HUES64 (cell line): ENCODE data around the gene NHEJ1.

ENCODE experiments used
- H3K27ac ChIP-seq: 2 replicates; pipeline ENCODE4 v1.7.0; 2013; ENCODE audit warnings: low read depth, low read length, inconsistent platforms
- H3K27me3 ChIP-seq: 2 replicates; pipeline ENCODE4 v1.6.1; 2013; ENCODE audit warnings: mild to moderate bottlenecking, low read length; ENCODE audit not compliant: insufficient read depth
- H3K36me3 ChIP-seq: 2 replicates; pipeline ENCODE4 v1.6.1; 2013; ENCODE audit warnings: mild to moderate bottlenecking, low read length; ENCODE audit not compliant: insufficient read depth
- H3K4me1 ChIP-seq: 2 replicates; pipeline ENCODE4 v1.6.1; 2013; ENCODE audit warnings: mild to moderate bottlenecking, low read length, moderate library complexity; ENCODE audit not compliant: insufficient read depth
- H3K4me3 ChIP-seq: 2 replicates; pipeline ENCODE4 v1.5.1; 2013; ENCODE audit warnings: mild to moderate bottlenecking, low read length, moderate library complexity
- H3K9ac ChIP-seq: 2 replicates; pipeline ENCODE4 v1.6.1; 2013; ENCODE audit warnings: mild to moderate bottlenecking, low read depth, low read length
- H3K9me3 ChIP-seq: 2 replicates; pipeline ENCODE4 v1.6.1; 2013; ENCODE audit warnings: low read depth, low read length; ENCODE audit not compliant: insufficient read depth
- WGBS: fragments of 150-250, 120-280 bp; methylation state at CpG from one replicate; pipeline ENCODE4 v1.1.7; 2013; ENCODE audit warnings: missing lambda C conversion rate; 5-methylcytosine and 5-hydroxymethylcytosine counted together

The NHEJ1 gene

GRCh38 chr2:219042157-219042556, 118.5 kb downstream of the NHEJ1 start:
- Histone ChIP-seq H3K36me3 (no peaks in the 10 kb centered on the region), H3K27me3 (peaks cover 44% of the 10 kb centered on the region)

DNA sequence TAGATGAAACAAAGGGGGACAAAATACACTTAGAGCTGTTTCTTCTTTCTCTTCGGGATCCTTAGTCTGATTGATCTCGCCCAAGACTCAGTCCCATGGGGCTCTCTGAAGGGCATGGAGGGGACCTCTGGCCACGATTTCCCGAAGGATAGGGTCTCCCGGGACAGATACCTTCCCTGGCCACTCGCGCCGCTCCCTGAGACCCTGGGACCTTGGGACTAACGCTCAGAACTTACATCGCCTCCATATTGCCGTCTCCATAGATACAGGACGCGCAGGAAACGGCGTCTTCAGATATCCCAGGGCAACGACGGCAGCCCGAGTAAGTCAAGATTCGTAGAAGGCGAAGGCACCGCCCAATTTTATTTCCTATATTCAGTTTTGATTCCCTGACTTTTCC, 119.4 kb downstream of the NHEJ1 start, which contains the start of gene CFAP65:
Gene CFAP65, minus strand, starts transcription at position 265 of the 400 bp plus-strand sequence. CDS start 2,468 bp downstream, outside the sequence.
- peaks cover 3% of the 10 kb centered on the region; the same call in 1 of the 2 replicates for H3K4me1 ChIP-seq
- peaks cover 35% of the 10 kb centered on the region for H3K27me3 ChIP-seq
- no peaks in the 10 kb centered on the region for H3K9me3 ChIP-seq
- no peak within 1 kb of the TSS for H3K9ac ChIP-seq
- peak within 1 kb of the TSS; percentile 68 for H3K4me3 ChIP-seq
- WGBS = 2% methylated on average over 21 of the region's 21 CpGs
- H3K27ac ChIP-seq = no peak within 1 kb of the TSS
- no peaks in the 10 kb centered on the region for H3K36me3 ChIP-seq

More at GRCh38 chr2:219042157-219042556, 118.5 kb downstream of the NHEJ1 start:
- WGBS = 88% methylated on average over 3 of the region's 4 CpGs
- peaks cover 3% of the 10 kb centered on the region; the same call in 1 of the 2 replicates for H3K4me1 ChIP-seq
- H3K27ac ChIP-seq = no peak overlapping the region
- H3K4me3 ChIP-seq = no peak overlapping the region
- H3K9ac ChIP-seq = no peak overlapping the region
- H3K9me3 ChIP-seq = no peaks in the 10 kb centered on the region

- Histone ChIP-seq H3K36me3 (no peaks in the 10 kb centered on the region), H3K9me3 (no peaks in the 10 kb centered on the region), H3K4me1 (peaks cover 3% of the 10 kb centered on the region; the same call in 1 of the 2 replicates), H3K27ac (no peak overlapping the region), H3K9ac (no peak overlapping the region), H3K27me3 (peaks cover 33% of the 10 kb centered on the region), H3K4me3 (no peak overlapping the region)
- WGBS = 11% methylated on average over 1 of the region's 1 CpG
Observed at GRCh38 chr2:219038600-219038999, 122.0 kb downstream of the NHEJ1 start.

GRCh38 chr2:219037783-219038499, 122.7 kb downstream of the NHEJ1 start:
- H3K36me3 ChIP-seq = no peaks in the 10 kb centered on the region
- peaks cover 32% of the 10 kb centered on the region for H3K27me3 ChIP-seq
- no peaks in the 10 kb centered on the region for H3K9me3 ChIP-seq
- no peak overlapping the region for H3K9ac ChIP-seq
- H3K4me1 ChIP-seq = peaks cover 3% of the 10 kb centered on the region; the same call in 1 of the 2 replicates
- no peak overlapping the region for H3K4me3 ChIP-seq
- H3K27ac ChIP-seq = no peak overlapping the region
- WGBS = 59% methylated on average over 8 of the region's 8 CpGs

DNA sequence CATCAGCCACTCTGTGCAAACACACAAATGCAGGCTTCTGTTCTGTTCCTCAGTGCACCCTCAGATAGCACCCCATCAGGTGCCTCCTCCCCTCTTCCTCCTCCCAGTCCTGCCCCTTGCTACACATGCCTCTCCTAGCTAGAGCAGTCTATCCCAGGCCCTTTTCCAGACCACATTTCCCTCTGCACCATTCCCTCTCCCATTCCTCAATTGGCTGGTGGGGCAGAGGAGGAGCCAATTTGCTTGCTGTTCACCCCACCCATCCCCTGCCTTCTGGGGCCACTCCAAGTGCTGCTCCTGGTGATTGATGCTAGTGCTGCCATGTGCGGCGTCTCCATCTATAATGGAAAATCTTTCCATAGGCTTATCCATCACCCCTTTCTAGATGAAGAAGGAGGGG, 124.7 kb downstream of the NHEJ1 start:
- no peak overlapping the region for H3K4me3 ChIP-seq
- 71% methylated on average over 1 of the region's 2 CpGs for WGBS
- H3K27me3 ChIP-seq = peaks cover 22% of the 10 kb centered on the region

DNA sequence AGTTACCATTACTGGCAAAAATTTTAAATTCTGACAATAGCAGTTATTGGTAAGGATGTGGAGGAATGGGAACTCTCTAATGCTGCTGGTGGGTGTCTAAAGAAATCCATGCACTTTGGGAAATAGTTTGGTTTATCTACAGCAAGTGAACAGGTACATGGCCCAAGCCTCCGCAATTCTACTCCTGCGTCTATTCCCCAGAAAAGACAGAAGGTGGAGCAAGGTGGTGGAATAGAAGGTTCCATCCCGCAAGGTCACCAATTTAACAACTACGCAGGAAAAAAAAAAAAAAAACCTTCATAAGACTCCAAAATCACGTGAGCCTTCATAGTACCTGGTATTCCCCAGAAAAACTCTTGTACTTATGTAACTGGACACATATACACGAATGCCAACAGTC, 125.8 kb downstream of the NHEJ1 start:
- Histone ChIP-seq H3K27me3 (peaks cover 22% of the 10 kb centered on the region), H3K27ac (no peak overlapping the region), H3K9me3 (no peaks in the 10 kb centered on the region), H3K4me3 (no peak overlapping the region), H3K36me3 (no peaks in the 10 kb centered on the region), H3K9ac (no peak overlapping the region), H3K4me1 (no peaks in the 10 kb centered on the region)
- WGBS = 62% methylated on average over 6 of the region's 6 CpGs

More for the DNA sequence above, 124.7 kb downstream of the NHEJ1 start:
- Histone ChIP-seq H3K4me1 (no peaks in the 10 kb centered on the region), H3K27ac (no peak overlapping the region), H3K36me3 (no peaks in the 10 kb centered on the region), H3K9me3 (no peaks in the 10 kb centered on the region), H3K9ac (no peak overlapping the region)

- Histone ChIP-seq H3K27me3 (peaks cover 6% of the 10 kb centered on the region; the same call in 1 of the 2 replicates), H3K9ac (no peak overlapping the region)
- 92% methylated on average over 22 of the region's 23 CpGs for WGBS
Observed at GRCh38 chr2:219032051-219032745, 128.4 kb downstream of the NHEJ1 start.

DNA sequence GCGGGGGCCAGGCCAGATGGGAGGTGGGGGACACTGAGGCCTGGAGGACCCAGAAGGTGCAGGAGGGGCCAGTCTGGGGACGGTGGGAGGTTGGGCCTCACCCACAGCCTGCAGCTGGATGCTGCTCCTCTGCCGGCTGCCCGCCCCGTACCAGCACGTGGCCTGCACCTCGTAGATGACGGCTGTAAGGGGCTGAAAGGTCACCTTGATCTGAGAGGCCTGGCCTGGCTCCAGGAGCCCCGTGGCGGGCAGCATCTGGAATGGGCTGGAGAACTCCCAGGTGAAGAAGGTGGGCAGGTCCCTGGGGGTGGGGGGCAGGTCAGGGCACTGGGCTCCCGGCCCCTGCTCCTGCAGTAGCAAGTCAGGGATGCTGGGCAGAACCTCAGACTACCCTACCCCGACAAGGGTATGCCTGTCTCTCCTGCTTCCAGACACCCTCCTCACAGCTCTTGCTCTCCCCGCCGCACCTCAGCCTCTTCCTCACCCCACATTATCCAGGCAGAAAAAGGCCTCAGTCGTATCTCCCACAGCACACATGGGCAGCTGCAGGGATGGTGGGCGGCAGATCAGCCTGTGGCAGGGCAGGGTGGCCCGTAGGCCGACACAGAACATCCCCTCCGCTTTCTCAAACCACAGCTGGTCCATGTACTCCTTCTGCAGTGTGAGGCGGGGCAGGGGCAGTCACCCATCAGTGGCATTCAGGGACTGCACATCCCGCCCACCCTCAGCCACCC, 129.4 kb downstream of the NHEJ1 start:
- no peak overlapping the region for H3K27ac ChIP-seq
- no peak overlapping the region for H3K9ac ChIP-seq
- H3K27me3 ChIP-seq = peaks cover 10% of the 10 kb centered on the region; the same call in 1 of the 2 replicates
- WGBS = 91% methylated on average over 21 of the region's 21 CpGs
- no peak overlapping the region for H3K4me3 ChIP-seq
- H3K4me1 ChIP-seq = no peaks in the 10 kb centered on the region
- no peaks in the 10 kb centered on the region for H3K9me3 ChIP-seq
- no peaks in the 10 kb centered on the region for H3K36me3 ChIP-seq

More at GRCh38 chr2:219032051-219032745, 128.4 kb downstream of the NHEJ1 start:
- Histone ChIP-seq H3K9me3 (no peaks in the 10 kb centered on the region), H3K36me3 (no peaks in the 10 kb centered on the region), H3K4me3 (no peak overlapping the region), H3K4me1 (no peaks in the 10 kb centered on the region), H3K27ac (no peak overlapping the region)

DNA sequence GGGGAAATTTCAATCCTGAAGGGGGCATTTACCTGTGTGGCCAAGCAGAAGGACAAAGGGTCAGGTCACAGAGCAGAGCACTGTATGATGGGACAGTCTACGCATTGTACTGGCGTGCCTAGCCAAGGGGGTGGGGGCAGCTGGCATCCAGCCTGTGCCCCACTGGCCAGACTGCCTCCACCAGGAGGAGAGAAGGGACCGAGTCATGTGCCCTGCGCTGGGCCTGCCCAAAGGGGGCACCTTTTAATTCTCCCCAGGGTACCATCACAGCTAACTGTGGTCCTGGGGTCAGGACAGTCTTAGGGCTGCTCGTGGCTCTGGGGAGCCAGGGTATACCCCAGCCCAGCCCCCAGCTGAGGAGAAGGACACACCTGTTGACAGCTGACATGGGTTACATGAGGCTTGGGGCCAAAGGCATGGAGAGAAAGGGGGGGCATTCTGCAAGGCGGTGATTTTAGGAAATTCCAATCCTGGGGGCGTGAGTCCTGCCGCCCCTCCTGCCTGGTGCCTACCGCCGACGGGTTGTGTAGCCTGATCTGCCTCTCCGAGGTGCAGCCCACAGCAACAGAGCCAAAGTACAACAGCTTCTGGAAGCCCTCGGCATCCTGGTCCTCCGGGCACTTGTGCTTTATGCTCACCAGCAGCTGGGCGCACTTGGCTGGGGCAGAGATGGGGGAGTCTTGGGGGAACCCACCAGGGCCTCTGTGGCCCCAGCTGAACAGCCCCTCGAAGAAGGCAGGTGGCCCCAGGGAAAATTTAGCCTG, 130.3 kb downstream of the NHEJ1 start:
- peaks cover 10% of the 10 kb centered on the region; the same call in 1 of the 2 replicates for H3K27me3 ChIP-seq
- WGBS = 87% methylated on average over 16 of the region's 16 CpGs
- H3K4me1 ChIP-seq = no peaks in the 10 kb centered on the region
- no peak overlapping the region for H3K9ac ChIP-seq
- no peak overlapping the region for H3K4me3 ChIP-seq
- no peaks in the 10 kb centered on the region for H3K36me3 ChIP-seq
- H3K27ac ChIP-seq = no peak overlapping the region
- H3K9me3 ChIP-seq = no peaks in the 10 kb centered on the region

GRCh38 chr2:219029829-219030165, 130.8 kb downstream of the NHEJ1 start:
- 54% methylated on average over 9 of the region's 9 CpGs for WGBS
- H3K27me3 ChIP-seq = peaks cover 8% of the 10 kb centered on the region; the same call in 1 of the 2 replicates
- H3K4me3 ChIP-seq = no peak overlapping the region
- H3K9me3 ChIP-seq = no peaks in the 10 kb centered on the region
- H3K36me3 ChIP-seq = no peaks in the 10 kb centered on the region
- no peak overlapping the region for H3K27ac ChIP-seq
- no peaks in the 10 kb centered on the region for H3K4me1 ChIP-seq
- H3K9ac ChIP-seq = no peak overlapping the region
